HCT116 (cell line): ENCODE results near the gene TMEM42. TPM values are rescaled to one million over a fixed set of nuclear protein-coding genes. Genes with fewer than 3 reads are reported as not detected.

Experiments used
- ATAC-seq: fragments of 200-7000 bp; cut with Tn5 transposase; 2 replicates; pipeline ENCODE4 v1.9.1; 2020; ENCODE audit warnings: mild to moderate bottlenecking, moderate library complexity
- BruUV-seq: library from RNA; stranded (reverse); fragments of 400-500 nt; replicated peaks from 2 replicates; lab custom pipeline; 2021; lab: Mats Ljungman, UMichigan
- CTCF ChIA-PET: fragments of 300-600 bp; sonication (Branson Sonifier 250); formaldehyde crosslinking; loops from one replicate; lab custom pipeline; 2021; ENCODE audit warnings: antibody characterized with exemption; lab: Charles Lee
- POLR2A ChIA-PET: fragments of 300-600, 350-600 bp; sonication (Branson Sonifier 250); formaldehyde crosslinking; loops from one replicate; lab custom pipeline; 2021; ENCODE audit warnings: antibody characterized with exemption; lab: Charles Lee
- RAD21 ChIA-PET, 2 experiments: fragments of 300-600 bp; sonication (Branson Sonifier 250); formaldehyde crosslinking; loops; one replicate each; lab custom pipeline; 2023; ENCODE audit warnings: low total read pairs in 2 of 2; ENCODE audit not compliant: uncharacterized antibody in 2 of 2, unreplicated experiment in 2 of 2, low non-redundant PET in 1 of 2; lab: Charles Lee
- DNase-seq: peaks from one replicate; pipeline ENCODE4 v3.0.0-alpha.2; 2010; ENCODE audit warnings: low read depth, low spot score
- H2AFZ ChIP-seq: fragments of 200-600 bp; shearing (Covaris generic), sonication (generic); 2 replicates; pipeline ENCODE4 v1.6.1; 2017; ENCODE audit warnings: low read depth, mixed run types, mixed read lengths, antibody characterized with exemption, low read length; ENCODE audit not compliant: poor library complexity, severe bottlenecking
- H3K27ac ChIP-seq: 2 replicates; pipeline ENCODE4 v1.5.1; 2012; ENCODE audit warnings: low read depth, low read length
- H3K27me3 ChIP-seq: fragments of 200-600 bp; sonication (generic); 2 replicates; pipeline ENCODE4 v1.6.1; 2016; ENCODE audit warnings: mixed run types, low read length, mixed read lengths; ENCODE audit not compliant: insufficient read depth
- H3K36me3 ChIP-seq, 2 experiments: fragments of 200-500 bp in 1 of 2; fragments of 200-600 bp in 1 of 2; sonication (Bioruptor generic) in 1 of 2; sonication (generic) in 1 of 2; 2 replicates each; pipeline versions ENCODE4 v1.5.1 to v1.6.1; 2014 to 2016; ENCODE audit warnings: low read length in 2 of 2, inconsistent platforms in 1 of 2, mixed read lengths in 1 of 2, mixed run types in 1 of 2; ENCODE audit not compliant: insufficient read depth in 2 of 2, control insufficient read depth in 1 of 2
- H3K4me1 ChIP-seq, 2 experiments: fragments of 200-600 bp in 1 of 2; sonication (generic) in 1 of 2; 2 replicates each; pipeline versions ENCODE4 v1.5.1 to v1.6.1; 2012 to 2017; ENCODE audit warnings: low read length in 2 of 2, inconsistent platforms in 1 of 2, mild to moderate bottlenecking in 1 of 2, mixed read lengths in 1 of 2, mixed run types in 1 of 2, moderate library complexity in 1 of 2; ENCODE audit not compliant: insufficient read depth in 2 of 2, control insufficient read depth in 1 of 2
- H3K4me2 ChIP-seq: fragments of 200-600 bp; sonication (generic); 2 replicates; pipeline ENCODE4 v1.6.1; 2017; ENCODE audit warnings: mixed run types, low read length, mixed read lengths
- H3K4me3 ChIP-seq, 2 experiments: fragments of 200-600 bp in 1 of 2; sonication (generic) in 1 of 2; replicated peaks in 1 of 2; 2 replicates each; pipeline ENCODE4 v1.5.1; 2011 to 2016; ENCODE audit warnings: low read length in 2 of 2, control low read depth in 1 of 2, low read depth in 1 of 2, mild to moderate bottlenecking in 1 of 2, mixed read lengths in 1 of 2, mixed run types in 1 of 2
- H3K79me2 ChIP-seq: fragments of 200-600 bp; sonication (generic); 2 replicates; pipeline ENCODE4 v1.6.1; 2017; ENCODE audit warnings: mild to moderate bottlenecking, mixed run types, low read length, moderate library complexity, mixed read lengths; ENCODE audit not compliant: insufficient read depth
- H3K9ac ChIP-seq: fragments of 200-600 bp; sonication (generic); 2 replicates; pipeline ENCODE4 v1.6.1; 2016; ENCODE audit warnings: low read length, mixed read lengths
- H3K9me2 ChIP-seq: fragments of 200-600 bp; sonication (generic), shearing (Covaris generic); 2 replicates; pipeline ENCODE4 v1.6.1; 2017; ENCODE audit warnings: mixed run types, mild to moderate bottlenecking, moderate library complexity; ENCODE audit not compliant: insufficient read depth
- H3K9me3 ChIP-seq, 2 experiments: fragments of 200-500 bp in 1 of 2; fragments of 200-600 bp in 1 of 2; sonication (Bioruptor generic) in 1 of 2; sonication (generic) in 1 of 2; 2 replicates each; pipeline ENCODE4 v1.6.1; 2014 to 2017; ENCODE audit warnings: low read length in 2 of 2, mixed read lengths in 2 of 2, inconsistent platforms in 1 of 2, low read depth in 1 of 2, mild to moderate bottlenecking in 1 of 2, mixed run types in 1 of 2, moderate library complexity in 1 of 2; ENCODE audit not compliant: control insufficient read depth in 1 of 2, insufficient read depth in 1 of 2
- H4K20me1 ChIP-seq: fragments of 200-600 bp; sonication (generic), shearing (Covaris generic); 2 replicates; pipeline ENCODE4 v1.6.1; 2017; ENCODE audit warnings: mixed run types, mild to moderate bottlenecking, moderate library complexity; ENCODE audit not compliant: insufficient read depth
- EGR1 ChIP-seq: IDR thresholded peaks from 2 replicates; pipeline ENCODE4 v1.6.1; 2012; ENCODE audit warnings: low read depth
- ELF1 ChIP-seq: IDR thresholded peaks from 2 replicates; pipeline ENCODE4 v1.6.1; 2012; ENCODE audit warnings: low read depth, borderline replicate concordance
- EZH2 ChIP-seq: fragments of 200-600 bp; sonication (generic); IDR thresholded peaks from 2 replicates; pipeline ENCODE4 v1.6.1; 2017; ENCODE audit warnings: antibody characterized with exemption, mixed run types
- FOSL1 ChIP-seq: IDR thresholded peaks from 2 replicates; pipeline ENCODE4 v1.6.1; 2012; ENCODE audit warnings: low read depth
- JUND ChIP-seq: IDR thresholded peaks from 2 replicates; pipeline ENCODE4 v1.6.1; 2012
- MAX ChIP-seq: IDR thresholded peaks from 2 replicates; pipeline ENCODE4 v1.6.1; 2012
- POLR2AphosphoS5 ChIP-seq: IDR thresholded peaks from 2 replicates; pipeline ENCODE4 v1.6.1; 2011; ENCODE audit warnings: mild to moderate bottlenecking, low read depth, low read length, moderate library complexity
- RAD21 ChIP-seq: IDR thresholded peaks from 2 replicates; pipeline ENCODE4 v1.6.1; 2012; ENCODE audit warnings: low read depth, mild to moderate bottlenecking
- SIN3A ChIP-seq: IDR thresholded peaks from 2 replicates; pipeline ENCODE4 v1.6.1; 2012; ENCODE audit warnings: low read depth
- SP1 ChIP-seq: IDR thresholded peaks from 2 replicates; pipeline ENCODE4 v1.6.1; 2012; ENCODE audit warnings: low read depth
- SRF ChIP-seq: IDR thresholded peaks from 2 replicates; pipeline ENCODE4 v1.6.1; 2012; ENCODE audit warnings: low read depth
- TCF7L2 ChIP-seq: IDR thresholded peaks from 2 replicates; pipeline ENCODE4 v1.7.0; 2011; ENCODE audit warnings: borderline replicate concordance, inconsistent platforms; ENCODE audit not compliant: insufficient read depth, insufficient read length; ENCODE audit errors: extremely low read depth
- ZFX ChIP-seq: fragments of 450-650 bp; IDR thresholded peaks from 2 replicates; pipeline ENCODE4 v1.6.1; 2017
- ZNF274 ChIP-seq: fragments of 200-500 bp; sonication (Bioruptor generic); IDR thresholded peaks from 2 replicates; pipeline ENCODE4 v1.6.1; 2014; ENCODE audit warnings: mild to moderate bottlenecking, low read depth, low read length, inconsistent platforms
- intact Hi-C: fragments of 100-400 bp; cut with micrococcal nuclease; formaldehyde crosslinking; loops from 2 replicates; pipeline ENCODE4 v1.10.0; 2022
- total RNA-seq: library from RNA; stranded (reverse); gene quantifications from one replicate; pipeline ENCODE4 v1.2.1, GENCODE V29; 2021; ENCODE audit not compliant: unreplicated experiment
- TF ChIP-seq, protein P1 (sequence below): IDR thresholded peaks from 2 replicates; pipeline ENCODE4 v1.6.1; 2012
- TF ChIP-seq, protein P2 (sequence below): IDR thresholded peaks from 2 replicates; pipeline ENCODE4 v1.6.1; 2011; ENCODE audit warnings: mild to moderate bottlenecking, low read length, moderate library complexity; ENCODE audit not compliant: insufficient replicate concordance; ENCODE audit errors: extremely low read depth
- TF ChIP-seq, protein P3 (sequence below), 3 experiments: fragments of 200-600 bp in 1 of 3; sonication (generic) in 1 of 3; IDR thresholded peaks in 2 of 3; conservative IDR thresholded peaks in 1 of 3; 2 replicates each; pipeline ENCODE4 v1.5.1; 2012 to 2017; ENCODE audit warnings: low read depth in 2 of 3, low read length in 2 of 3, antibody characterized with exemption in 1 of 3, borderline replicate concordance in 1 of 3, control low read depth in 1 of 3, mild to moderate bottlenecking in 1 of 3, mixed read lengths in 1 of 3, mixed run types in 1 of 3, moderate library complexity in 1 of 3; ENCODE audit not compliant: insufficient read depth in 1 of 3

The TMEM42 gene
- total RNA-seq, 1 experiment from 2014 or later = 13.9 TPM

DNA sequence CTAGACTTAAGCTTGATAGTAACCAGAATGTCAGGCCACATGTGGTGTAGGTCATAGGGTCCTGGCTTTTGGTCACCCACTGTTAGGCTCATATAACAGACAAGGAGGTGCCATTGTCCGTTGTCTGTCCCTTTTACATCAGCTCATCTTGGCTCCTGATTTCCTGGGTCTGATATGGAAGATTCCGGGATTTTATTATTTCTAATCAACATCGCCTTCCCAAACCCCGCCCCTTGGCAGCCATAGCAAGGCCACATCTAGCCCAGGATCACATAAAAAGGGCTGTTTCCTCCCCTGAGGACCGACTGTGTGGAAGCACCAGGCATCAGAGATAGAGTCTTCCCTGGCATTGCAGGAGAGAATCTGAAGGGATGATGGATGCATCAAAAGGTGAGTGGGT lies 12.6 kb downstream of the TMEM42 start, which contains the start of gene TGM4:
TGM4 (plus strand) TSS at position 301 of the 400 bp plus-strand sequence; CDS start at position 372, 71 bp downstream.
- Histone ChIP-seq H4K20me1 (no peaks in the 10 kb centered on the region), H3K9me3 (no peaks in the 10 kb centered on the region), H3K36me3 (no peaks in the 10 kb centered on the region), H3K27me3 (no peaks in the 10 kb centered on the region), H3K79me2 (no peaks in the 10 kb centered on the region), H3K9me2 (no peaks in the 10 kb centered on the region), H2AFZ (no peak within 1 kb of the TSS), H3K27ac (no peak within 1 kb of the TSS), H3K9ac (no peak within 1 kb of the TSS), H3K4me2 (no peak within 1 kb of the TSS), H3K4me3 (no peak within 1 kb of the TSS), H3K4me1 (no peaks in the 10 kb centered on the region)
- no TSS peak for BruUV-seq
- no peak for ATAC-seq
- intact Hi-C loops = no loop called here
- TF ChIP-seq MAX = no peak
- TF ChIP-seq FOSL1 = no peak
- no peak for TF ChIP-seq SRF
- no peak for TF ChIP-seq ZFX
- no peak for TF ChIP-seq EZH2
- no peak for TF ChIP-seq TCF7L2
- DNase-seq = no peak
- RAD21 ChIA-PET = no interaction called here
- CTCF ChIA-PET = no interaction called here
- POLR2A ChIA-PET = no interaction called here

DNA sequence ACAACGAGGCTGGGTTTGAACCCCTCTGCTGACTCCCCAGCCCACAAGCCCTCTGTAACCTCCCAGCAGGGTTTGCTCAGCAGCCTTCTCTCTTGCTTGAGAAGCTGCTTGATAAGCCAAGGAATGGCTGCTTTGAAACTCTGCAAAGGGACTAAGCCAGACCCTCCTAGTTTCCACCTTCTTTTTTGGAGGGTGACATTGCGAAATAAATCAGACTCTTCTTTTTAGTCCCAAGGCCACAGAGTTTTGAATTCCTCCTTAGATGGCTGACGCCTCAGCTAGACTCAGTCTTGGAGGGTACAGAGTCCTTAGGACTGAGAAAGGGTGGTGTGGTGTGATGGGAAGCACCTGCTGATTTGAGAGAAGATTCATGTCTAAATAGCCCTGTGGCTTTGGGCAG lies 13.9 kb downstream of the TMEM42 start:
- ChIA-PET RAD21 (no interaction called here), CTCF (no interaction called here), POLR2A (no interaction called here)
- DNase-seq (no peak), ATAC-seq (no peak)
- H3K9ac ChIP-seq = no peak overlapping the region
- no peaks in the 10 kb centered on the region for H3K36me3 ChIP-seq
- H2AFZ ChIP-seq = no peak overlapping the region
- H3K79me2 ChIP-seq = no peaks in the 10 kb centered on the region
- intact Hi-C loops = no loop called here
- H3K27ac ChIP-seq = no peak overlapping the region
- H4K20me1 ChIP-seq = no peaks in the 10 kb centered on the region
- H3K4me3 ChIP-seq = no peak overlapping the region
- H3K27me3 ChIP-seq = no peaks in the 10 kb centered on the region
- no peak overlapping the region for H3K4me2 ChIP-seq
- H3K9me3 ChIP-seq = no peaks in the 10 kb centered on the region
- no TSS peak for BruUV-seq
- H3K9me2 ChIP-seq = no peaks in the 10 kb centered on the region
- peaks cover 0 to 5% of the 10 kb centered on the region in 2 experiments; a peak in 1 of 4 replicates for H3K4me1 ChIP-seq
- no peak for TF ChIP-seq SRF
- no peak for TF ChIP-seq RAD21
- no peak for TF ChIP-seq JUND
- TF ChIP-seq MAX = no peak
- TF ChIP-seq, protein P1, sequence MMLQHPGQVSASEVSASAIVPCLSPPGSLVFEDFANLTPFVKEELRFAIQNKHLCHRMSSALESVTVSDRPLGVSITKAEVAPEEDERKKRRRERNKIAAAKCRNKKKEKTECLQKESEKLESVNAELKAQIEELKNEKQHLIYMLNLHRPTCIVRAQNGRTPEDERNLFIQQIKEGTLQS = no peak
- no peak for TF ChIP-seq ZFX
- no peak for TF ChIP-seq EGR1
- TF ChIP-seq POLR2AphosphoS5 = no peak
- TF ChIP-seq FOSL1 = no peak
- TF ChIP-seq, protein P2, sequence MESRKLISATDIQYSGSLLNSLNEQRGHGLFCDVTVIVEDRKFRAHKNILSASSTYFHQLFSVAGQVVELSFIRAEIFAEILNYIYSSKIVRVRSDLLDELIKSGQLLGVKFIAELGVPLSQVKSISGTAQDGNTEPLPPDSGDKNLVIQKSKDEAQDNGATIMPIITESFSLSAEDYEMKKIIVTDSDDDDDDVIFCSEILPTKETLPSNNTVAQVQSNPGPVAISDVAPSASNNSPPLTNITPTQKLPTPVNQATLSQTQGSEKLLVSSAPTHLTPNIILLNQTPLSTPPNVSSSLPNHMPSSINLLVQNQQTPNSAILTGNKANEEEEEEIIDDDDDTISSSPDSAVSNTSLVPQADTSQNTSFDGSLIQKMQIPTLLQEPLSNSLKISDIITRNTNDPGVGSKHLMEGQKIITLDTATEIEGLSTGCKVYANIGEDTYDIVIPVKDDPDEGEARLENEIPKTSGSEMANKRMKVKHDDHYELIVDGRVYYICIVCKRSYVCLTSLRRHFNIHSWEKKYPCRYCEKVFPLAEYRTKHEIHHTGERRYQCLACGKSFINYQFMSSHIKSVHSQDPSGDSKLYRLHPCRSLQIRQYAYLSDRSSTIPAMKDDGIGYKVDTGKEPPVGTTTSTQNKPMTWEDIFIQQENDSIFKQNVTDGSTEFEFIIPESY = no peak
- TF ChIP-seq, protein P3, sequence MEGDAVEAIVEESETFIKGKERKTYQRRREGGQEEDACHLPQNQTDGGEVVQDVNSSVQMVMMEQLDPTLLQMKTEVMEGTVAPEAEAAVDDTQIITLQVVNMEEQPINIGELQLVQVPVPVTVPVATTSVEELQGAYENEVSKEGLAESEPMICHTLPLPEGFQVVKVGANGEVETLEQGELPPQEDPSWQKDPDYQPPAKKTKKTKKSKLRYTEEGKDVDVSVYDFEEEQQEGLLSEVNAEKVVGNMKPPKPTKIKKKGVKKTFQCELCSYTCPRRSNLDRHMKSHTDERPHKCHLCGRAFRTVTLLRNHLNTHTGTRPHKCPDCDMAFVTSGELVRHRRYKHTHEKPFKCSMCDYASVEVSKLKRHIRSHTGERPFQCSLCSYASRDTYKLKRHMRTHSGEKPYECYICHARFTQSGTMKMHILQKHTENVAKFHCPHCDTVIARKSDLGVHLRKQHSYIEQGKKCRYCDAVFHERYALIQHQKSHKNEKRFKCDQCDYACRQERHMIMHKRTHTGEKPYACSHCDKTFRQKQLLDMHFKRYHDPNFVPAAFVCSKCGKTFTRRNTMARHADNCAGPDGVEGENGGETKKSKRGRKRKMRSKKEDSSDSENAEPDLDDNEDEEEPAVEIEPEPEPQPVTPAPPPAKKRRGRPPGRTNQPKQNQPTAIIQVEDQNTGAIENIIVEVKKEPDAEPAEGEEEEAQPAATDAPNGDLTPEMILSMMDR (IDR thresholded peaks at IDR 0.05 in 2 of 3, conservative IDR thresholded peaks at IDR 0.05 in 1 of 3; ENCODE audit: borderline replicate concordance in 1 of 3, insufficient read depth in 1 of 3, low read depth in 2 of 3, low read length in 2 of 3) = no peak
- TF ChIP-seq SP1 = no peak
- no peak for TF ChIP-seq ELF1
- no peak for TF ChIP-seq ZNF274
- no peak for TF ChIP-seq SIN3A
